NCI-H526 (cell line): ENCODE data around the gene RFX2.
A peak's percentile ranks its signal among the peaks of the same experiment; 100 is the strongest.
"Not testable (repeated sequence)": the region's sequence is repeated elsewhere in the genome, so short reads cannot be mapped to it uniquely, and the experiment has no call there.

Experiments used
- DNase-seq, 2 experiments: peaks; one replicate each; lab custom pipeline; 2025; lab: John Stamatoyannopoulos, UW

The RFX2 gene

DNA sequence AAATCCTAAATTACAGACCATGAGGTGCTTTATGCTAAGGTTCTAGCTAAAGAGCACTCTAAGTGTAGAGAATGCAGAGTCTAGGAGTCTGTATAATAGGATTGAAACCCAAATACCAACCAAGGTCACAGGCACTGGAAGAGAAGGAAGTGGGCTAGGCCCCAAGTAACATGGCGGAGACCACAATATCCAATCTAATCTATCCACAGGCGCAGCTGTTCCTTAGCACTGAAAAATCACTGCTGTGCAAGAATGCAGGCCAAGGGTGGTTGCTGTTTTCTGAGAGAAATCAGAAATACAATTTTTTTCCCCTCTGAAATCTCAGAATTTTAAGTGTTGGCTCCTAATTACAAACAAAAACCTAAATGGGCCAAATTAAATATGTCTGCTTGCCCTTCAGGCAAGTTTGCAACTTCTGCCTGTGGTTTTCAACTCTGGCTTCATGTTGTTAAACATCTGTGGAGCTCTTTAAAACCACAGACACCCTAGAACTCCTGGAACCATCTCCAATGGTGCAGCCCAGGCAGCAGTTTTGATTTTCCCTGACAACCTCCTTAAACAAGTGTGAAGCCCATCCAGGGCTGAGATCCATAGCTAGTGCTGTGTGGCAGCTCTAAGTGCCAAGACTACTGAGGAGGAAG is 138.5 kb downstream of the RFX2 start:
- no peak for DNase-seq

DNA sequence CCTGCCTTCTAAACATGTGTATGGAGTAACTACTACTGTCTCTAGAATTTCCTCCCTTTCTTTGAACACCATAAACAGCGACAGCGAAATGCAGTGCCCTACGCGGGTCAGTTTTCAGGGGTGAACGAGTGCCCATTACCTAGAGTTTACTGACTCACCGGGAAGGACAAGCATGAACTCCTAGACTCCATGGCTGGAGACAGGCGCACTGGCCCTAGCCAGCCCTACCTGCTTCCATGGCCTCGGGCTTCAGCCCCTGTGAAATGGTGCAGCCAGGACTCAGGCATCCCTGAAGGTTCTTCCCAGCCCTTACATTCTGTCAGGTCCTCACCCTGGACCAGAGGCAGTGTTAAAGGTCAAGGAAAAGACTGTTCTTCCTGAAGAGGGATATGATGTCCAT is 140.8 kb downstream of the RFX2 start:
- DNase-seq = no peak

DNA sequence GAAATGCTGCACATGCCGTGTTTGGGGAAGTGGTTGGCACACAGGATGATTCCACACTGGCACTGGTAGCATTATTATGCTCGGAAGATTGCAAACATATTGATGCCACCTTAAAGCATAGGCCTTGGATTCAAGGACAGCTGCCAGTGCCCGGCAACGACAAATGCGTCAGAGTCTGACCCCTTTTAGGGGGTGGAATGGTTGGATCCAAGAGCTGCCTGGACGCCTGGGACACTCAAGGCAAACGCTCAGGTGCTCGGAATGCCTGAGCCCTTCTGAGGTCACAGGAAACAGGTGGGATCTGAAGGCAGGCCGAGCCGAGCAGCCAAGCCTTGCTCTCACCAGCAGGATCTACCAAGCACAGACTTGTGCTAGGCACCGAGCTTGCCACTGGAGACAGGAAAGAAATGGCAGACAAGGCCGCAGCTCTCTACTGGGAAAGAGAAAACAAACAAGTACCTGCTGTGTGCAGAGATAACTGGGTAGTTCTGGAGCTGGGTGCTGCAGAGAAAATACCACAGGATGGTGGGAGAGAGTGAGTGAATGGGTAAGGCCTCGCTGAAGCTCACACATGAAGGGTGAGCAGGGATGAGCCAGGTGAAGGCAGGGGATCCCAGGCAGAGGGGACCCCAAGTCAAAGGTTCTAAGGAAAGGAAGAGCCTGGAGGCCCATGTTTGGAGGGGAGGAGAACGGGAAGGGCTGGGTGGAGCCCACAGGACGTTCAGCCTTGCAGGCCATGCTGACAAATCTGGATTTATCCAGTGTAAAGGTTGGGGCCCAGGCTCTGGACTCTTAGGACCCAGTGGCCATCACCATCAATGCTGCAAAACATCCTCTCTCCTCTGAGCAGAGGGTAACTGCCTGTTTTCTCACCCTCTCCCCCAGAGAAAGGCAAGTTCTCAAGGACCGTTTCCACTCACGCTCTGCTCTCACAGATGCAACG is 141.6 kb downstream of the RFX2 start:
- peak; percentile 67 to 69 for DNase-seq

DNA sequence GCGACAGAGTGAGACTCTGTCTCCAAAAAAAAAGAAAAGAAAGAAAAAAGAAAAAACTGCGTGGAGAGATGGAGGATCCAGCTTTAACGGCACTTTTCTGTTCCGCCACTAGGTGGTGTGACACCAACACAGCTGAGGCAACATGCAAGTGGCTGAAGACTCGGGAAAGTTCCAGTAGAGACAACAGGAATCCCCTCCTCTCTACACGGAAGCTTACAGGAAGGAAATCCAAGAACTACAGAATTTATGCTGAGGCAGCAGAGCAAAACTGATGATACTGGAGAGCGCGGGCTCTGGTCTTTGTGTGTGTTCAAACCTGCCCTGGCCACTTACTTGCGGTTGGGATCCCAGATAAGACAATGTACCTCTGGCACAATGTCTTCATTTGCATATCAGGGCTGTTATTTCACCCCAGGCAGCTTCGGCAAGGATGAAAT is 142.3 kb downstream of the RFX2 start:
- DNase-seq = peak; percentile 85 to 87

DNA sequence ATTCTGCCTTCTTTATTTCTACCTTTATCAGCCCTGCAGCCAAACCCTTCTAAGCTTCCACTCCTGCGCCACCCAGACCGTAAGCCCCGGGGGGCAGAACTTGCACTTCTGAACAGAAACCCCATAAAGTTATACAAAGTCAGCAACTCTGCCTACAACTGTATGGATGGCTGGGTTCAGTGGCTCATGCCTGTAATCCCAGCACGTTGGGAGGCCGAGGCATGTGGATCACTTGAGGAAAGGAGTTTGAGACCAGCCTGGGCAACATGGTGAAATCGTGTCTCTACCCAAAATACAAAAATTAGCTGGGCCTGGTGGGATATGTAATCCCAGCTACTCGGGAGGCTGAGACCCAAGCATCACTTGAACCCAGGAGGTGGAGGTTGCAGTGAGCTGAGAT is 142.7 kb downstream of the RFX2 start:
- no peak for DNase-seq

DNA sequence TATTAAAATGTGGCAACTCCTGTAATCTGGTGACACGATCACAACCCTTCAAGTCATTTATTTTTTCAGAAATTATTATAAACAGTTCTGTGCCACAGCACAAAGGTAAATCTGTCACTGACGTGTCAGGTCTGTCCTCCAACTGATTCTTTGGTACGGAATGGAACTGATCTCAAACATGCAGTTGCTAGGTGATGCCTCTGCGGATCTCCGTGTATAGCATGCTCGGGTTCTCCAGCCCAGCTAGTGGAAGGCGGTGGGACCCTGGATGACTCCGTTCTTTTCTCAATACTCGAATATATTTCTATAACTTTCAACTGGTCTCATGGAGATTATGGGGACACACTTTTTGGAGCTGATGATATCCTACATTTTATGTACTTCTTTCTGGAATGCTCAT is 143.4 kb downstream of the RFX2 start:
- DNase-seq = no peak

DNA sequence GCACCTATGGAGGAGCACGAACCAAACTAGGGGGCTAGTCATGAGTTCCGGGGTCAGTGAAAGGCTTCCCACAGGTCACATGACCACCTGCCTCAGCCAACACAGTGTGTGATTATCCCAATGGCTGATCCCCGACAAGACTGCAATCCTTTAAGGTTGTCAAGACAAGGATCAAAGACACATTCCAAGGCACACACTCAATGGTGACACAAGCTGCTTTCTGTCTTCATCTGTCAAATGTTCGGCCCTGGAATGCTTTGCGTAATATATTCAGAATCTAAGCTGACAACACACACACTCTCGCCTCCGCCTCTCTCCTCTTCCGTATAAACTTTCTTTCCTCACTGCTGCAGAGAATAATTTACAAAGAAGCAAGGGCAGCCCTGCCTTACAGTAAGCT is 144.1 kb downstream of the RFX2 start:
- DNase-seq = no peak

DNA sequence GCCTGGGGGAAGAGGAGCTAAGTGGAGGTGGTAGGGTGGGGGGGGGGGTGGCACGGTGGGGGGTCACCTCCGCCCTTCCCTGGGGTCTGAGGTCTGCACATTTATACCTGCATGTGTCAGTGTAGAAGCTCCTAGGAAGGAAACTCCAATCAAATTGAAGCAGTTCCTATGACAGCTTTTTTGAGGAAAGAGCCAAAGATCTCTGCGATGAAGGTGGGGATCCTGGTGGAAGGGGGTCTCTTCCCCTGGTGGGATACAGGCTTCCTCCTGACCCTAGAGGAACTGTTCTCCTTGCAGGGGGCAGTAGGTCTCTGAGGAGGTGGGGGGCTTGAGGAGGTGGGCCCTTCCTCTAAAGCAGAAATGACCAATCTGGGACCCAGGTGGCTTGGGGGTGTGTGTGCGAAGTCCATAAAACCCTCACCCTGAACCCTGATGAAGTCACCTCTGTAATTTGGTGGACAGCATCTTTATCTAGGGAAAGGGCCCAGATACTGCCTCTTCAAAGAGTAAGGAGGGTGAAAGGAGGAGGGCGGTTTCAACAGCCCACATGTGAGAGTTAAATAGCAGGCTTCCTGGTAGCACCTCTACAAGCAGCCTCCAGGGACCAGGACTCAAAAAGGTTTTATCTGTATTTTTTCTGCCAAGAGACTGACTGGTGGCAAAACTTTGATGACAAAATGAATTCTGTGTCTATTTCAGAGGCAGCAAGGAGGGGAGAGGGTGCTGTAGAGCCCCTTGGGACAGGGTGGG is 145.3 kb downstream of the RFX2 start:
- no peak for DNase-seq

DNA sequence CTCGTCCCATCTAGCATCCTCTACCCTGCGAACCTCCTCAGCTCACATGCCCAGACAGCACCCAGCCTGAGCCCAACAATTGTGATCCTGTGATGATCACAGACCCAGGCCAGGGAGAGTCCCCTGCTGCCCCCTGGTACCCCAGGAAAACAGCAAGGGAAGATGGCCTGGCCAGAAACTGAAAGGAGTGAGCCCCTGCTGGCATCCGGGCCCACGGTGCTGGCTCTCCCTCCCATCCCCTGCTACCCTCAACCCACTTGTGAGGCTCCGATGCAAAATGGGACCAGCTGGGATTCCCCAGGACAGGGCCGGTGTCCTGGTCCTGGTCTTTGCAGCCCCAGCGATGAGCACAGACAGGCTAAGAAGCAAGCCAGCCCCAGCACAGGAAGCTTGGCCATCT is 146.4 kb downstream of the RFX2 start:
- no peak for DNase-seq

DNA sequence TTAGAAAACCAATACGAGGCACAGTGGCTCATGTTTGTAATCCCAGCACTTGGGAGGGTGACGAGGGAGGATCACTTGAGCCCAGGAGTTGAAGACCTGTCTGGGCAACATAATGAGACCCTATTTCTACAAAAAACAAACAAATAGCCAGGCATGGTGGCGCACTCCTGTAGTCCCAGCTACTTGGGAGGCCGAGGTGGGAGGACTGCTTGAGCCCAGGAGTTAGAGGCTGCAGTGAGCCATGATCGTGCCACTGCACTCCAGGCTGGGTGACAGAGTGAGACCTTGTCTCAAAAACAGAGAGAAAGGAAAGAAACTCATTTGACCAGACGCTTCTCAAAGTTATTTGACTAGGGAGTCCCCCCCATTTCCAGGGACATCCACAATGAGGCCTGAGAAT is 147.0 kb downstream of the RFX2 start:
- not testable (repeated sequence) for DNase-seq

DNA sequence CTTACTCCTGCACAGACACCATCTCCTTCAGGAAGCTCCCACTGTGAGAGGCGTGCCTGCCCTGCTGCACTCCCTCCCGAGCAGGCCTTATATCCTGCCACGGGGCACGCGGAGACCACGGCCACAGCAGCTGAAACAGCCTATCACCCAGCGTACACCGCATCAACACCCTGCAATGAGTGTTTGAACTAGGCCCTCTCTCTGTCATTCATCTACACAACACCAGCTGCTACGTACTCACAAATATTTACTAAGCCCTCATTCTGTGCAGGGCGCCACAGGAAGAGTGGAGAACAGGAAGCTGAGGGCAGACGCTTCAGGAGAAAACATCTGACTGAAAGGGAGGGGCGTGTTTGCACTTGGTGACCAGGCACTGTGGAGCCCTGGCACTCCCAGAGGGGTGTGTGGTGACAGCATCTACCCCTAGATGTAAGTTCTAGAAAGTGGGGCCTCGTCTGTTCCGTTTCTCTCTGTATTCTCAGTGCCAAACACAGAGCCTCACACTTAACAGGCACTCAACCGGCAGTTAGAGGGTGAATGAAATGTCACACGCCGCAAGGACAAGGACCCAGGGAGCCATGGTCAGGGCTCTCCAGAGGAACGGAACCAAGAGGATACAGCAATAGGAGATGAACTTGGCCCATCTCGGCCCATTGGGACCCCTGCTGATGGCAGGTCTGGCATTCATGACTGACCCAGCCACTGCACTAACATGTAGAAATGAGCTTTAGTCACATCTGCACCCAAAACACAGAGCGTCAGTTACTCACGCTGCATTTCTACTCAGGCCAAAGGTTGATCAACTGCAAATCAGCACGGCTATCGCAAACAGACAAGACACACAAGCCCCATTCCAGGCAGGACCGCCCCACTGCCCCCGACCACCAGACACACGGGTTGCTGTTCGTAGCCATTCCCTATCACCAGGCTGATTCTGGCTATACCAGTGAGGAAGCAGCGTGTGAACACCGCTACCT is 148.0 kb downstream of the RFX2 start:
- peak in 1 of 2 experiments; percentile 31 for DNase-seq

DNA sequence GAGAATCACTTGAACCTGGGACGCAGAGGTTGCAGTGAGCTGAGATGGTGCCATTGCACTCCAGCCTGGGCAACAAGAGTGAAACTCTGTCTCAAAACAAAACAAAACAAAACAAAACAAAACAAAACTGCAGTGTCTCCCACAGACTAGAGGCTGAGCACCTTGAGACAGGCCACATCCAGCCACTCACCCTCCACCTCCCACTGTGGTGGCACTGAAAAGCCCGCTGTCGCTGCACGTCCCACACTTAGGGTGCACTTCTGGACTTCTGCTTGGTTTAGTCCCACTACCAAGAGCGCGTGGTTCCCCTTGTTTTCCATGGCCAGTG is 148.7 kb downstream of the RFX2 start:
- not testable (repeated sequence) for DNase-seq

DNA sequence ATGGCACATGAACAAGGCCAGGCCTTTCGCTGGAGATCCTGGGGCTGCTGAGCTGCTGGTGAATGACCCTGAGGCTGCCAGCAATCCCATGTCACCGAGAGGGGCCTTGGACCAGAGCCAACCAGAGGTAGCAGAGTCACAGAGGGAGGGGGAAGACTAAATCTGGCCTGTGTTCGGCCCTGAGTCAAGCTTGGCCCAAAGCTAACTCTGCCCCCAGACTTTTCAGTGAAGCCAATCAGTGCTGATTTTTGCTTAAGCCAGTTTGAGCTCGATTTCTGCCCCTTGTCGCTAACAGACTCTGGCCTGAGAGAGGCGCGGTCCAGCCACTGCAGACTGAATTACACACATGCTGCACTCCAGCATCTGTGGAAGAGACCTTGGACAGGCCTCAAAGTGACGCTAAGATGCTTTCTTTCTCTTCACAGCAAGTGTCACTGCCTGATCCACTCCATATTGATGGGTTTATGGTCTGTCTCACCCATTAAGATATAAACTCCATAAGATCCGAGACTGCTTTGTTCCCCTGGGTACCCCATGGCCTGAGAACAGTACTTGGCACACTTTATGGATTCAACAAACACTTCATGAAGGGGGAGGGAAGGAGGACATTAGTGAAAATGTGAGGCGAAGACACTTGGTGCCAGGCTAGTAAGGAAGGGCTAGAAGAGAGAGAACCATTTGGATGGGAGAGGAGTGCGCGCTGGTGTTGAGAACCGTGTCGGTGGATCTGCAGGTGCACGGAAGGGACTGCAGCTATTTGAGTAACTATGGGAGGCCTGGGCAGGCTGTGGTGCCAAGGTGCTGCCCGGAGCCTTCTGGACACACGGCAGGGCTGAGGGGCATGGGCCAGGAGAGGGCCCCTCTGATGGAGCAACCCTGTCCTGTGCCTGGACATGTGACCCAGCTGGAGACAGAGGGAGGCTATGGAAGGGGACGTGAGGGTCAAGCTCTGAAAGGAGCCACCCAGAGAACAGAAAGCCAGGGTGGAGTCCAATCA is 150.0 kb downstream of the RFX2 start:
- no peak for DNase-seq

DNA sequence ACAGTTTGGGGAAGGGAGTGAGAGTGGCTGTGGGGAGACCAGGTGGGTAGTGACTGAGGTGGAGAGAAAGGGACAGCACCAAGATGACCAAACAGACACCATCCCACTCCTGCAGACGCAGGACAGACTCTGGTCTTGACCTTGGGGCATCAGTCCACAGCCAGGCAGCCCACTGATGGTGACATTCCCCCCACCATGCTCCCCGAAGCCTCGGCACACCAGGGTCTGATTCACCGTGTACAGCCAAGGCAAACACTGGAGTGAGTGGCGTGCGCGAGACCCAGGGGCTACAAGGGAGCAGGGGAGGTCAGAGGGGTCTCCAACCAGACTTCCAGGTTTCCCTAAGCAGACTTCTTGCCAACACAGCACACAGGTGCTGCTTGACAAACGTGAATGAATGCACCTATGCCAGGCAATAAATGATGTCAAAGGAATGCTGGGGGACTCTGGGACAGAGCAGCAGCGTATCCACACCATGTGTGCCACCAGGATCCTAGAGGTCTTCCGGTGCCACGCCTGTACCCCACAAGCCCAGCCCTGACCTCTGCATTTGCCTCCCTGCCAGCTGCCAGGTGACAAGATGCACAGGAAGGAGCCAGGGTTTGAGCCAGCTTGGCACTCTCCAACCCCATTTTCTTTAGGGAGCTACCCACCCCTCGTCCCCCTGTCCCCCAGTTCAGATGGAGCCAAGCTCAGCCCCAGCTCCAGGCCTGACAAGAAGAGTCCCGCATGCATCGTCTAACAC is 150.9 kb downstream of the RFX2 start:
- no peak for DNase-seq

DNA sequence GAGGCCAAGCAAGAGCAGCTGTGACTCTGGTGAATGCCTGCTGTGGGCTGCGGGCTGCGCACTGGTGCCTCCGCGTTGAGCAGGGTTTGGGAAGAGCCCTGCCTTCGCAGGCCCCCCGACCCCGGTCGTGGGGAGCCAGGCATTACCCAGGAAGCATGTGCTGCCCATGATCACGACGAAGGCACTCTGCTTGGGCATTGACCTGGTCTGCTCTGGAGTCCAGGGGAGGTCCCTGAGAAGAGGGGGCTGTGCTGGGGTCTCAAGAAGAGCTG is 151.5 kb downstream of the RFX2 start:
- DNase-seq = no peak

DNA sequence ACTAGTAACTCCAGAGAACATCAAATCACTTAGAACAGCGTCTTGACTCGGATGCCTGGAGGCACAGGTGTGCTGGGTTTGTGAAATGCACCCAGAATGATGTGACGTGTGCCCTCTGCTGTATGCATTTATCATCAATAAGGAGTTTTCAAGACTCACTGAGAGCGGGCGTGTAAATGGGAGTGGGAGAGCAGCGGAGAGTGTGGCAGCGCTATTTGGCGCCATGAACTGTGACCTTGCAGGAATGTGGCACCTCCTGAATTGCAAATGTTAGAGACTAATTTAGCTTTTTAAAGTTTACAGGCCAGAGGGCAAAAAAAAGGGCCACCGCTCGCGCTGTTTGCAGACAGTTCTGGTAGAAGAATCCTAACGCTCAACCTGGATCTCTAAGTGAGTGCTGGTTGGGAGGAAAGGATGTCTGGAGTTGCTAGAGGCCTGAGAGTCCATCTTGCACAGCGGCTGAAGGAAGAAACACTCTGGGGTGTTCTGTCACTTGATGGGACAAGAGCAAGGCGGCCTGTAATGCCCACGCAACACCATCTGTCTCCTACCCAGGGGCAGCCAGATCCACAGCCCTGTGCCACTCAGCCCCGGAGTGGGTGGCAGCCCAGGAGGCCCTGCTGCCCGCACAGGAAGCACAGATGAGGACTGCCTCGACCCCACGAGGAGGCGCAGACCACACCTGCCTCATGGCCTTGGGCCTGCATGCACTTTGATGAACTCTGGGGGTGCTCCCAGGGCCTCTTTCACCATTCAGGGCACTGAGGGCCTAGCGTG is 152.0 kb downstream of the RFX2 start:
- no peak for DNase-seq

DNA sequence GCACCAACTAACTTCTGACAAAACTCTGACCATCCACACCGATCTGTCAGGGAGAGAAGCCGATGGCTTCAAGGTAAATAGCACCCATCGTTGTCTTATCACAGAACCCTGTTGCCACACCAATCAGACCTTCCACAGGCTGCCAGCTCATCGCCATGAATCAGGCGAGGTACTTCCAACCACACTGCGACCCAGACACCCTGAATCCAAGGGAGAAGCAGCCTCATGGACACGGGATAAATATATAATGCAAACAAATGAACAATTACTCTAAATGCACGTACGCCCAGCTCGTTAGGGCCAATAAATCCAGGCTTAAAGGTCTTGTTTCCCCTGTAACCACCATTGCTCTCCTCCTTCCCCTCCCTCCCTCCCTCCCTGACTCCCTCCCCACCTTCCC is 153.1 kb downstream of the RFX2 start:
- no peak for DNase-seq

DNA sequence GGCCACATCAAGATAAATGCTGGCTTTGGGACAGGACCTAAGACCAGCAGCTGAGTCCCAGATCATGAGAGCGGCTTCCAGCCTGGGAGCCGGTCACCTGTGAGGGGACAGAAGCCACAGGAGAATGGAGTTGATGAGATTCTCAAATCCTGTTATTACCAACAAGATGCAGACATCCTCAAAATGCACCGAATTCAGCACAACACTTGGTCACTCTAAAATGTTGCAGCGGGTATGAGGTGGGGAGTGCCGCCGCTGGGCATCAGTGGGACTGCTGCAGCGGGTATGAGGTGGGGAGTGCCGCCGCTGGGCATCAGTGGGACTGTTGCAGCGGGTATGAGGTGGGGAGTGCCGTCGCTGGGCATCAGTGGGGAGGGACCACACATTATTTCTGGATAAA is 153.6 kb downstream of the RFX2 start:
- no peak for DNase-seq

DNA sequence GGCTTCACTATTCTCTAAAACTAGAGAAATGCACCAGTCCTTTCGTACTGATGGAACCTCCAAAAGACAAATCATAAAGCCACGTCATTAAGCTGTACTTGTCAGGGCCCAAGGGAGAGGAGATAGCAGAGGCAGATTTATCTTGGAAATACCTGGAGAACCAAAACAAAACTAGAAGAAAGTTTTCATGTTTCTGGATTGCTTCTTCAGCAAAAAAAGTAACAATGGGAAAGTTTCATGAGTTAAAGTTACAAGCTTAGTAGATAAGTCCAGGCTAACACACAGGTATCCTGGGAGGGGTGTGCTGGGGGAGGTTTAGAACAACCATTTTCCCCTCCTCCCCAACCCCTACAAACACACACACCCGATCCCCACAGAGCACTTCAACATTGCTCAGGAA is 154.0 kb downstream of the RFX2 start:
- no peak for DNase-seq
